Stomach (tissue), 4 donors: ENCODE data around the gene DLG2.

ENCODE experiments used
- POLR2A ChIP-seq, 4 donors: fragments of 450-650 bp; IDR thresholded peaks; one replicate each; pipeline ENCODE4 v1.6.1; 2016; ENCODE audit warnings: antibody characterized with exemption in 4 of 4, control low read depth in 2 of 4, mild to moderate bottlenecking in 1 of 4, moderate library complexity in 1 of 4
- TF ChIP-seq, protein P1 (sequence below), 7 experiments: fragments of 450-650 bp in 4 of 7; fragments of 200-600 bp in 3 of 7; sonication (generic) in 3 of 7; IDR thresholded peaks; one replicate each; pipeline ENCODE4 v1.5.1; 2016 to 2019; ENCODE audit warnings: antibody characterized with exemption in 7 of 7, control low read depth in 2 of 7, mild to moderate bottlenecking in 1 of 7

DNA sequence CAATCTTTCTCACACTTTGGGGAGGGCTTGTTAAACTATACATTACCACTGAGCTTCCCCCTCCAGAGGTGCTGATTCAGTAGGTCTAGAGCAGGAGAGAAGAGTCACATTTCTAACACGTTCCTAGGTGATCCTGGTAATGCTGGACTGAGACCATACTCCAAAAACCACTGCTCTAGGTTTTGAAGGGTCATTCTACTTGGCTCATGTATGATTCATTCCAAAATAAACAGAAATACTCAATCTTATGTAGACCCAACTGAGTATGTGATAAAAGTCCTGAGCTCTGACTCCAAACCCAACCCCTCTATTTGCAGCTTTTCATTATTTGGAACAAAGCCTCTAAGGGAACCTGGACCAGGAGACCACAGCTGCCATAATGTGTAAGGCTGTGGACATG, 1558.1 kb downstream of the DLG2 start:
- TF ChIP-seq, protein P1, sequence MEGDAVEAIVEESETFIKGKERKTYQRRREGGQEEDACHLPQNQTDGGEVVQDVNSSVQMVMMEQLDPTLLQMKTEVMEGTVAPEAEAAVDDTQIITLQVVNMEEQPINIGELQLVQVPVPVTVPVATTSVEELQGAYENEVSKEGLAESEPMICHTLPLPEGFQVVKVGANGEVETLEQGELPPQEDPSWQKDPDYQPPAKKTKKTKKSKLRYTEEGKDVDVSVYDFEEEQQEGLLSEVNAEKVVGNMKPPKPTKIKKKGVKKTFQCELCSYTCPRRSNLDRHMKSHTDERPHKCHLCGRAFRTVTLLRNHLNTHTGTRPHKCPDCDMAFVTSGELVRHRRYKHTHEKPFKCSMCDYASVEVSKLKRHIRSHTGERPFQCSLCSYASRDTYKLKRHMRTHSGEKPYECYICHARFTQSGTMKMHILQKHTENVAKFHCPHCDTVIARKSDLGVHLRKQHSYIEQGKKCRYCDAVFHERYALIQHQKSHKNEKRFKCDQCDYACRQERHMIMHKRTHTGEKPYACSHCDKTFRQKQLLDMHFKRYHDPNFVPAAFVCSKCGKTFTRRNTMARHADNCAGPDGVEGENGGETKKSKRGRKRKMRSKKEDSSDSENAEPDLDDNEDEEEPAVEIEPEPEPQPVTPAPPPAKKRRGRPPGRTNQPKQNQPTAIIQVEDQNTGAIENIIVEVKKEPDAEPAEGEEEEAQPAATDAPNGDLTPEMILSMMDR (IDR thresholded peaks at IDR 0.05) = no peak
- no peak for TF ChIP-seq POLR2A (IDR thresholded peaks at IDR 0.05)
